Adrenal gland (tissue), 5 donors: ENCODE measurements around the gene MAS1L.

ENCODE experiments used
- POLR2A ChIP-seq, 2 donors: fragments of 450-650 bp; IDR thresholded peaks; one replicate each; pipeline ENCODE4 v1.6.1; 2017; ENCODE audit warnings: antibody characterized with exemption in 2 of 2, mild to moderate bottlenecking in 2 of 2, moderate library complexity in 1 of 2
- TF ChIP-seq, protein P1 (sequence below), 6 experiments: fragments of 450-650 bp in 4 of 6; fragments of 200-600 bp in 2 of 6; sonication (generic) in 1 of 6; IDR thresholded peaks; 1 replicate in 5 of 6; 2 replicates in 1 of 6; pipeline versions ENCODE4 v1.5.1 to v1.8.0; 2016 to 2021; ENCODE audit warnings: antibody characterized with exemption in 6 of 6, mild to moderate bottlenecking in 2 of 6, moderate library complexity in 1 of 6
- donor health status: DM: no; HTN: no; CAD: no.

DNA sequence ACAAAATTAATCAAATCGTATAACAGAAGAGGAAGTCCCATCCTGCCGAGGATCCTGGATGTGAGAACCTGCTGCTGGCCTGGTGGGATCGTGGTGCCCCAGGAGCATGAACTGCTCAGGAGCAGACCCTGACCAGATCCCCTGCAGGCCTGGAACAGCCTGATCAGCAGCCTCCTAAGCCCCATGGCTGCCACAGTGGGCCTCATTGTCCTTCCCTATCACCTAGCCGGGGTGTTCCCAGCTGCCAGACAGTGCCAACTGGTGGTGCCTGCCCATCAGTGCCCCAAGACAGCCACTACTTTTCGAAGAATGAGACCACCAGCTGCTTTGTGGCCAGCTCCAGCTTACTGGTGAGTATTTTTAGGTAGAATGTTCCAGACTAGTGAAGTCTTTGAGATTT, 19.6 kb upstream of the MAS1L start:
- TF ChIP-seq, protein P1, sequence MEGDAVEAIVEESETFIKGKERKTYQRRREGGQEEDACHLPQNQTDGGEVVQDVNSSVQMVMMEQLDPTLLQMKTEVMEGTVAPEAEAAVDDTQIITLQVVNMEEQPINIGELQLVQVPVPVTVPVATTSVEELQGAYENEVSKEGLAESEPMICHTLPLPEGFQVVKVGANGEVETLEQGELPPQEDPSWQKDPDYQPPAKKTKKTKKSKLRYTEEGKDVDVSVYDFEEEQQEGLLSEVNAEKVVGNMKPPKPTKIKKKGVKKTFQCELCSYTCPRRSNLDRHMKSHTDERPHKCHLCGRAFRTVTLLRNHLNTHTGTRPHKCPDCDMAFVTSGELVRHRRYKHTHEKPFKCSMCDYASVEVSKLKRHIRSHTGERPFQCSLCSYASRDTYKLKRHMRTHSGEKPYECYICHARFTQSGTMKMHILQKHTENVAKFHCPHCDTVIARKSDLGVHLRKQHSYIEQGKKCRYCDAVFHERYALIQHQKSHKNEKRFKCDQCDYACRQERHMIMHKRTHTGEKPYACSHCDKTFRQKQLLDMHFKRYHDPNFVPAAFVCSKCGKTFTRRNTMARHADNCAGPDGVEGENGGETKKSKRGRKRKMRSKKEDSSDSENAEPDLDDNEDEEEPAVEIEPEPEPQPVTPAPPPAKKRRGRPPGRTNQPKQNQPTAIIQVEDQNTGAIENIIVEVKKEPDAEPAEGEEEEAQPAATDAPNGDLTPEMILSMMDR (IDR thresholded peaks at IDR 0.05) = no peak
- no peak for TF ChIP-seq POLR2A (IDR thresholded peaks at IDR 0.05)
